Activated naive CD4-positive, alpha-beta T cell treated with anti-CD3 and anti-CD28 coated beads for 36 hours (primary cell): ENCODE measurements around the gene MMP20. TPM values are rescaled to one million over a fixed set of nuclear protein-coding genes. Genes with fewer than 3 reads are reported as not detected.
"Not testable (repeated sequence)": the region's sequence is repeated elsewhere in the genome, so short reads cannot be mapped to it uniquely, and the experiment has no call there.

Experiments used
- CTCF ChIA-PET: fragments of 350-600 bp; sonication (Branson Sonifier 250); formaldehyde crosslinking; loops from one replicate; lab custom pipeline; 2021; ENCODE audit warnings: antibody characterized with exemption; lab: Charles Lee
- DNase-seq: peaks from one replicate; pipeline ENCODE4 v3.0.0-alpha.2; 2020
- H3K27ac Mint-ChIP-seq: one replicate; pipeline ENCODE4 v1.8.0; 2021; ENCODE audit warnings: mild to moderate bottlenecking, mixed read lengths
- H3K27me3 Mint-ChIP-seq: one replicate; pipeline ENCODE4 v1.8.0; 2021; ENCODE audit warnings: low read depth, mixed read lengths
- H3K36me3 Mint-ChIP-seq: one replicate; pipeline ENCODE4 v1.8.0; 2021; ENCODE audit warnings: low read depth, mixed read lengths
- H3K4me1 Mint-ChIP-seq: one replicate; pipeline ENCODE4 v1.8.0; 2021; ENCODE audit warnings: low read depth, mixed read lengths
- H3K4me3 Mint-ChIP-seq: one replicate; pipeline ENCODE4 v1.8.0; 2021; ENCODE audit warnings: mild to moderate bottlenecking, moderate library complexity, mixed read lengths
- H3K9me3 Mint-ChIP-seq: one replicate; pipeline ENCODE4 v1.8.0; 2021; ENCODE audit warnings: mixed read lengths
- intact Hi-C: fragments of 100-400 bp; cut with micrococcal nuclease; formaldehyde crosslinking; loops from one replicate; pipeline ENCODE4 v1.15.1; 2023
- total RNA-seq, 2 experiments: library from RNA; stranded (reverse); gene quantifications; one replicate each; pipeline ENCODE4 v1.2.3, GENCODE V29; 2021

MMP20 gene
- total RNA-seq, 2 experiments from 2014 or later = not detected

GRCh38 chr11:102640946-102641345 lies 15.8 kb upstream of the MMP20 start:
- intact Hi-C loops = no loop called here
- Mint-ChIP-seq H3K9me3 (no peaks in the 10 kb centered on the region), H3K36me3 (no peaks in the 10 kb centered on the region), H3K27ac (no peak overlapping the region), H3K4me1 (no peaks in the 10 kb centered on the region), H3K27me3 (no peaks in the 10 kb centered on the region), H3K4me3 (no peak overlapping the region)
- CTCF ChIA-PET = no interaction called here
- no peak for DNase-seq

GRCh38 chr11:102639656-102640055 lies 14.5 kb upstream of the MMP20 start:
- Mint-ChIP-seq H3K4me1 (no peaks in the 10 kb centered on the region), H3K27ac (no peak overlapping the region), H3K36me3 (no peaks in the 10 kb centered on the region), H3K9me3 (no peaks in the 10 kb centered on the region), H3K4me3 (no peak overlapping the region), H3K27me3 (no peaks in the 10 kb centered on the region)
- DNase-seq = no peak
- CTCF ChIA-PET = no interaction called here
- intact Hi-C loops = no loop called here

GRCh38 chr11:102637731-102638130 lies 12.6 kb upstream of the MMP20 start:
- Mint-ChIP-seq H3K4me3 (no peak overlapping the region), H3K27me3 (no peaks in the 10 kb centered on the region), H3K36me3 (no peaks in the 10 kb centered on the region), H3K4me1 (no peaks in the 10 kb centered on the region), H3K27ac (no peak overlapping the region), H3K9me3 (no peaks in the 10 kb centered on the region)
- CTCF ChIA-PET = no interaction called here
- intact Hi-C loops = no loop called here
- no peak for DNase-seq

GRCh38 chr11:102633385-102634026 lies 8.4 kb upstream of the MMP20 start:
- Mint-ChIP-seq H3K36me3 (no peaks in the 10 kb centered on the region), H3K27ac (no peak overlapping the region), H3K4me3 (no peak overlapping the region), H3K27me3 (no peaks in the 10 kb centered on the region), H3K4me1 (no peaks in the 10 kb centered on the region), H3K9me3 (no peaks in the 10 kb centered on the region)
- CTCF ChIA-PET = no interaction called here
- DNase-seq = no peak
- intact Hi-C loops = no loop called here

GRCh38 chr11:102632026-102632425 lies 6.9 kb upstream of the MMP20 start:
- Mint-ChIP-seq H3K4me3 (no peak overlapping the region), H3K4me1 (no peaks in the 10 kb centered on the region), H3K27ac (no peak overlapping the region), H3K9me3 (no peaks in the 10 kb centered on the region), H3K27me3 (peaks cover 2% of the 10 kb centered on the region), H3K36me3 (no peaks in the 10 kb centered on the region)
- no peak for DNase-seq
- CTCF ChIA-PET = interaction anchor here (1.1 kb wide), 1 partner anchor 34 kb away, joined by 4 read pairs; no protein-coding TSS in a partner anchor
- intact Hi-C loops = no loop called here

GRCh38 chr11:102630598-102631448 lies 5.7 kb upstream of the MMP20 start:
- no peak for DNase-seq
- H3K27me3 Mint-ChIP-seq = peaks cover 3% of the 10 kb centered on the region
- intact Hi-C loops = no loop called here
- no peaks in the 10 kb centered on the region for H3K4me1 Mint-ChIP-seq
- CTCF ChIA-PET = interaction anchor here (1.1 kb wide), 1 partner anchor 36 kb away, joined by 4 read pairs; no protein-coding TSS in a partner anchor
- no peaks in the 10 kb centered on the region for H3K9me3 Mint-ChIP-seq
- no peak overlapping the region for H3K27ac Mint-ChIP-seq
- H3K36me3 Mint-ChIP-seq = no peaks in the 10 kb centered on the region
- H3K4me3 Mint-ChIP-seq = no peak overlapping the region

- H3K36me3 Mint-ChIP-seq, H3K4me3 Mint-ChIP-seq, H3K27ac Mint-ChIP-seq, DNase-seq, H3K27me3 Mint-ChIP-seq, intact Hi-C loops, H3K4me1 Mint-ChIP-seq, H3K9me3 Mint-ChIP-seq: not testable (repeated sequence)
- CTCF ChIA-PET = interaction anchor here (1.1 kb wide), 1 partner anchor 37 kb away, joined by 4 read pairs; no protein-coding TSS in a partner anchor
Measured at GRCh38 chr11:102629908-102630307, 4.8 kb upstream of the MMP20 start.

GRCh38 chr11:102626676-102627075 lies 1.5 kb upstream of the MMP20 start:
- H3K9me3 Mint-ChIP-seq = no peaks in the 10 kb centered on the region
- H3K4me1 Mint-ChIP-seq = no peaks in the 10 kb centered on the region
- intact Hi-C loops = no loop called here
- H3K36me3 Mint-ChIP-seq = no peaks in the 10 kb centered on the region
- CTCF ChIA-PET = no interaction called here
- no peak overlapping the region for H3K4me3 Mint-ChIP-seq
- H3K27ac Mint-ChIP-seq = no peak overlapping the region
- DNase-seq = no peak
- peaks cover 6% of the 10 kb centered on the region for H3K27me3 Mint-ChIP-seq

GRCh38 chr11:102623998-102624397 lies 1.1 kb downstream of the MMP20 start:
- H3K9me3 Mint-ChIP-seq = no peaks in the 10 kb centered on the region
- no peak overlapping the region for H3K27ac Mint-ChIP-seq
- no peaks in the 10 kb centered on the region for H3K36me3 Mint-ChIP-seq
- no peak for DNase-seq
- CTCF ChIA-PET = interaction anchor here (3.7 kb wide), 1 partner anchor 11 kb away, joined by 14 read pairs; no protein-coding TSS in a partner anchor
- no peaks in the 10 kb centered on the region for H3K4me1 Mint-ChIP-seq
- peaks cover 8% of the 10 kb centered on the region for H3K27me3 Mint-ChIP-seq
- intact Hi-C loops = no loop called here
- no peak overlapping the region for H3K4me3 Mint-ChIP-seq

- no peak overlapping the region for H3K4me3 Mint-ChIP-seq
- H3K9me3 Mint-ChIP-seq = no peaks in the 10 kb centered on the region
- CTCF ChIA-PET = interaction anchor here (0.8 to 3.7 kb wide), 2 partner anchors 10 to 18 kb away, joined by 3 to 14 read pairs; no protein-coding TSS in a partner anchor
- no peaks in the 10 kb centered on the region for H3K36me3 Mint-ChIP-seq
- H3K27me3 Mint-ChIP-seq = peaks cover 8% of the 10 kb centered on the region
- DNase-seq = no peak
- H3K27ac Mint-ChIP-seq = no peak overlapping the region
- no peaks in the 10 kb centered on the region for H3K4me1 Mint-ChIP-seq
- intact Hi-C loops = no loop called here
Measured at GRCh38 chr11:102623128-102623527, 2.0 kb downstream of the MMP20 start.

GRCh38 chr11:102622258-102622657 lies 2.9 kb downstream of the MMP20 start:
- intact Hi-C loops = no loop called here
- Mint-ChIP-seq H3K9me3 (no peaks in the 10 kb centered on the region), H3K27ac (no peak overlapping the region), H3K4me1 (no peaks in the 10 kb centered on the region), H3K27me3 (peaks cover 8% of the 10 kb centered on the region), H3K36me3 (no peaks in the 10 kb centered on the region), H3K4me3 (no peak overlapping the region)
- DNase-seq = no peak
- CTCF ChIA-PET = interaction anchor here (0.8 kb wide), 1 partner anchor 17 kb away, joined by 3 read pairs; no protein-coding TSS in a partner anchor

GRCh38 chr11:102620818-102621561 lies 4.1 kb downstream of the MMP20 start:
- no peak overlapping the region for H3K27ac Mint-ChIP-seq
- DNase-seq = no peak
- H3K4me1 Mint-ChIP-seq = no peaks in the 10 kb centered on the region
- CTCF ChIA-PET = interaction anchor here (0.8 to 1.3 kb wide), 4 partner anchors 46 to 279 kb away, joined by 3 to 4 read pairs (median 3); no protein-coding TSS in a partner anchor
- no peaks in the 10 kb centered on the region for H3K9me3 Mint-ChIP-seq
- H3K27me3 Mint-ChIP-seq = peaks cover 6% of the 10 kb centered on the region
- H3K36me3 Mint-ChIP-seq = no peaks in the 10 kb centered on the region
- no peak overlapping the region for H3K4me3 Mint-ChIP-seq
- intact Hi-C loops = no loop called here
